Spleen (tissue), 11 donors: Measurements from ENCODE around the gene ARL6IP6. TPM values are rescaled to one million over a fixed set of nuclear protein-coding genes. Genes with fewer than 3 reads are reported as not detected.

Experiments
- DNase-seq: peaks from one replicate; pipeline ENCODE4 v3.0.0-alpha.2; 2020
- H3K27ac ChIP-seq, 8 donors: fragments of 200-600 bp; sonication (generic) in 7 of 8; 1 replicate in 4 of 8; 2 replicates in 4 of 8; pipeline versions ENCODE4 v1.5.0 to v1.8.0; 2016 to 2021; ENCODE audit warnings: inconsistent platforms in 4 of 8, mild to moderate bottlenecking in 4 of 8, moderate library complexity in 1 of 8
- H3K27me3 ChIP-seq, 7 donors: fragments of 200-600 bp; sonication (generic) in 6 of 7; replicated peaks in 1 of 7; 1 replicate in 4 of 7; 2 replicates in 3 of 7; pipeline versions ENCODE4 v1.5.0 to v1.8.0; 2016 to 2021; ENCODE audit warnings: inconsistent platforms in 3 of 7, mild to moderate bottlenecking in 1 of 7
- H3K36me3 ChIP-seq, 6 donors: fragments of 200-600 bp; sonication (generic) in 5 of 6; 1 replicate in 4 of 6; 2 replicates in 2 of 6; pipeline versions ENCODE4 v1.5.0 to v1.8.0; 2016 to 2021; ENCODE audit warnings: inconsistent platforms in 2 of 6
- H3K4me1 ChIP-seq, 6 donors: fragments of 200-600 bp; sonication (generic) in 5 of 6; 1 replicate in 3 of 6; 2 replicates in 3 of 6; pipeline versions ENCODE4 v1.5.0 to v1.8.0; 2016 to 2021; ENCODE audit warnings: inconsistent platforms in 3 of 6
- H3K4me3 ChIP-seq, 8 donors: fragments of 200-600 bp; sonication (generic) in 7 of 8; 1 replicate in 4 of 8; 2 replicates in 4 of 8; pipeline versions ENCODE4 v1.5.0 to v1.8.0; 2016 to 2021; ENCODE audit warnings: inconsistent platforms in 4 of 8, mild to moderate bottlenecking in 4 of 8, moderate library complexity in 2 of 8
- H3K9me3 ChIP-seq, 8 donors: fragments of 200-600 bp; sonication (generic) in 7 of 8; 1 replicate in 4 of 8; 2 replicates in 4 of 8; pipeline versions ENCODE4 v1.5.0 to v1.8.0; 2016 to 2021; ENCODE audit warnings: inconsistent platforms in 4 of 8
- POLR2A ChIP-seq, 3 donors: fragments of 450-650 bp; IDR thresholded peaks; one replicate each; pipeline ENCODE4 v1.5.1; 2017; ENCODE audit warnings: antibody characterized with exemption in 3 of 3, mild to moderate bottlenecking in 1 of 3
- POLR2AphosphoS5 ChIP-seq, 3 donors: sonication (generic); formaldehyde crosslinking; IDR thresholded peaks; one replicate each; pipeline ENCODE4 v1.5.1; 2017; ENCODE audit warnings: antibody characterized with exemption in 3 of 3
- WGBS, 5 donors: extraction: QIAGEN DNeasy Blood & Tissue Kit in 3 of 5; methylation state at CpG; one replicate each; pipeline versions ENCODE4 v1.1.5 to v1.1.7; 2013 to 2018; 5-methylcytosine and 5-hydroxymethylcytosine counted together
- intact Hi-C: fragments of 100-400 bp; cut with DNase I; formaldehyde crosslinking; loops from one replicate; pipeline ENCODE4 v1.15.0; 2023; ENCODE audit warnings: low total_unique reads
- polyA plus RNA-seq, 3 donors: library from polyadenylated mRNA; stranded (reverse); fragments of 200-250 nt; gene quantifications; one replicate each; pipeline ENCODE4 v1.2.1, GENCODE V29; 2013
- total RNA-seq, 7 donors: library from RNA; depleted of rRNA in 3 of 7; stranded (reverse); fragments of >200 nt in 3 of 7; fragmentation: NEBNext Ultra II Directional in 4 of 7; extraction: Animal tissue kit (Norgen Biotek cat#: 25700) in 4 of 7; gene quantifications; one replicate each; pipeline versions ENCODE4 v1.1.0 to v1.2.1, GENCODE V29; 2016 to 2021
- TF ChIP-seq, protein P1 (sequence below), 11 experiments: fragments of 200-600 bp in 7 of 11; fragments of 450-650 bp in 4 of 11; sonication (generic) in 4 of 11; IDR thresholded peaks in 8 of 11; conservative IDR thresholded peaks in 3 of 11; 1 replicate in 7 of 11; 2 replicates in 4 of 11; pipeline versions ENCODE4 v1.4.0 to v1.8.0; 2016 to 2021; ENCODE audit warnings: antibody characterized with exemption in 11 of 11, inconsistent platforms in 4 of 11, mild to moderate bottlenecking in 1 of 11
- donor health status: healthy with polysubstance abuse.
- donor health status: DM: no; HTN: no; CAD: no; lungs with moderate emphysema.
- donor health status: DM: no; HTN: no; CAD: no.
- donor health status: Bipolar disorder and iron deficiency.
- donor health status: healthy.
- donor health status: DM: no; HTN: no; CAD: no.
- donor health status: DM: yes; HTN: yes; CAD: no.

The ARL6IP6 gene
- total and polyA plus RNA-seq, 10 donors: 12.1 to 21.5 (median 16.7) TPM

- Histone ChIP-seq H3K4me3 (no peak overlapping the region), H3K27me3 (no peaks in the 10 kb centered on the region), H3K9me3 (peaks cover 0 to under 1% (median 0%) of the 10 kb centered on the region in 8 donors), H3K27ac (no peak overlapping the region), H3K4me1 (no peaks in the 10 kb centered on the region), H3K36me3 (no peaks in the 10 kb centered on the region)
- 63 to 75% (median 68%) methylated on average over 3 of the region's 3 CpGs for WGBS, 5 donors
- intact Hi-C loops: no loop called here
- DNase-seq: no peak
- TF ChIP-seq, protein P1, sequence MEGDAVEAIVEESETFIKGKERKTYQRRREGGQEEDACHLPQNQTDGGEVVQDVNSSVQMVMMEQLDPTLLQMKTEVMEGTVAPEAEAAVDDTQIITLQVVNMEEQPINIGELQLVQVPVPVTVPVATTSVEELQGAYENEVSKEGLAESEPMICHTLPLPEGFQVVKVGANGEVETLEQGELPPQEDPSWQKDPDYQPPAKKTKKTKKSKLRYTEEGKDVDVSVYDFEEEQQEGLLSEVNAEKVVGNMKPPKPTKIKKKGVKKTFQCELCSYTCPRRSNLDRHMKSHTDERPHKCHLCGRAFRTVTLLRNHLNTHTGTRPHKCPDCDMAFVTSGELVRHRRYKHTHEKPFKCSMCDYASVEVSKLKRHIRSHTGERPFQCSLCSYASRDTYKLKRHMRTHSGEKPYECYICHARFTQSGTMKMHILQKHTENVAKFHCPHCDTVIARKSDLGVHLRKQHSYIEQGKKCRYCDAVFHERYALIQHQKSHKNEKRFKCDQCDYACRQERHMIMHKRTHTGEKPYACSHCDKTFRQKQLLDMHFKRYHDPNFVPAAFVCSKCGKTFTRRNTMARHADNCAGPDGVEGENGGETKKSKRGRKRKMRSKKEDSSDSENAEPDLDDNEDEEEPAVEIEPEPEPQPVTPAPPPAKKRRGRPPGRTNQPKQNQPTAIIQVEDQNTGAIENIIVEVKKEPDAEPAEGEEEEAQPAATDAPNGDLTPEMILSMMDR (IDR thresholded peaks at IDR 0.05 in 8 of 11, conservative IDR thresholded peaks at IDR 0.05 in 3 of 11): no peak
- no peak for TF ChIP-seq POLR2AphosphoS5 (IDR thresholded peaks at IDR 0.05)
- no peak for TF ChIP-seq POLR2A (IDR thresholded peaks at IDR 0.05)
These were observed 73.6 kb downstream of the ARL6IP6 start for GRCh38 chr2:152791979-152792378.

GRCh38 chr2:152792974-152793373 is 74.6 kb downstream of the ARL6IP6 start:
- no peak overlapping the region for H3K27ac ChIP-seq
- no peak overlapping the region for H3K4me3 ChIP-seq
- intact Hi-C loops: no loop called here
- H3K4me1 ChIP-seq: no peaks in the 10 kb centered on the region
- no peak for DNase-seq
- 70 to 87% (median 78%) methylated on average over 4 of the region's 4 CpGs for WGBS, 5 donors
- H3K27me3 ChIP-seq: no peaks in the 10 kb centered on the region
- TF ChIP-seq, protein P1 (IDR thresholded peaks at IDR 0.05 in 8 of 11, conservative IDR thresholded peaks at IDR 0.05 in 3 of 11): no peak
- no peaks in the 10 kb centered on the region for H3K9me3 ChIP-seq
- H3K36me3 ChIP-seq: no peaks in the 10 kb centered on the region

DNA sequence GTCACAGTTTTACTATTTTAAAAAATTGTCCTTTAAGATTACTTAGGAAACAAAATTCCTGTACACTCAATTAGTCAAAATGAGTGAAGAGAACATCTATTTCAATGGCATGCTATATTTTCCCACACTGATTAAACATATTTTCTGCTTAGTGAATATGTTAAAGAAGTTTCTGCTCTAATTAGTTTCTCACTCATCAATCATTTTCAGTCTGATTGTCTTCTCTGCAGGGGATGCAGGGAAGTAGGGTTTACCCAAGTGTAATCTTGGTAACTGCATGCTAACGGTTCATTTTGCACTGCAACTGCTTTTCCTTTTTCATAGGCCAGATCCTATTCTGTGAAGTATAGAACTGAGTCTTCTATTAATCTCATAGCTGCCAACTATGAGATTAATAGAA is 78.5 kb downstream of the ARL6IP6 start:
- H3K27ac ChIP-seq: no peak overlapping the region
- H3K4me1 ChIP-seq: no peaks in the 10 kb centered on the region
- H3K9me3 ChIP-seq: no peaks in the 10 kb centered on the region
- 50 to 84% (median 74%) methylated on average over 1 of the region's 1 CpG for WGBS, 5 donors
- DNase-seq: no peak
- H3K4me3 ChIP-seq: no peak overlapping the region
- intact Hi-C loops: no loop called here
- H3K36me3 ChIP-seq: no peaks in the 10 kb centered on the region
- no peak for TF ChIP-seq POLR2A (IDR thresholded peaks at IDR 0.05)
- no peak for TF ChIP-seq POLR2AphosphoS5 (IDR thresholded peaks at IDR 0.05)
- TF ChIP-seq, protein P1 (IDR thresholded peaks at IDR 0.05 in 8 of 11, conservative IDR thresholded peaks at IDR 0.05 in 3 of 11): no peak
- no peaks in the 10 kb centered on the region for H3K27me3 ChIP-seq

DNA sequence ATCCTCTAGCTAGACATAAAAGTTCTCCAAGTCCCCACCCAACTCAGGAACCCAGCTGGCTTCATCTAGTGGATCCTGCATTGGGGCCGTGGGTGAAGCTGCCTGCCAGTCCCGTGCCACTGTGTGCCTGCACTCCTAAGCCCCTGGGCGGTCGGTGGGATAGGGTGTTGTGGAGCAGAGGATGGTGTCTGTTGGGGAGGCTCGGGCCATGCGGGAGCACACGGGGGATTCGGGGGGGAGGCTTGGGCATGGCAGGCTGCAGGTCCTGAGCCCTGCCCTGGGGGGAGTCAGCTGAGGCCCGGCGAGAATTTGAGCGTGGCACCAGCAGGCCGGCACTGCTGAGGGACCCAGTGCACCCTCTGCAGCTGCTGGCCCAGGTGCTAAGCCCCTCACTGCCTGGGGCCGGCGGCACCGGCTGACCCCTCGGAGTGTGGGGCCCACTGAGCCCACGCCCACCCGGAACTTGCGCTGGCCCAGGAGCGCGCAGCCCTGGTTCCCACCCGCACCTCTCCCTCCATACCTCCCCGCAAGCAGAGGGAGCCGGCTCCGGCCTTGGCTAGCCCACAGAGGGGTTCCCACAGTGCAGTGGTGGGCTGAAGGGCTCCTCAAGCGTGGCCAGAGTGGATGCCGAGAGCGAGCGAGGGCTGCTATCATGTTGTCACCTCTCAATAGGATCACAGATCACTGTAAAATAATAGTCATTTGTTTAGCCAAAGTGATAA is 86.4 kb downstream of the ARL6IP6 start:
- H3K9me3 ChIP-seq: peaks cover 0 to 9% (median 0%) of the 10 kb centered on the region in 8 donors
- DNase-seq: no peak

More for the DNA sequence above, 86.4 kb downstream of the ARL6IP6 start:
- Histone ChIP-seq H3K27me3 (no peaks in the 10 kb centered on the region), H3K36me3 (no peaks in the 10 kb centered on the region), H3K4me3 (no peak overlapping the region), H3K4me1 (no peaks in the 10 kb centered on the region), H3K27ac (no peak overlapping the region)
- intact Hi-C loops: no loop called here
- TF ChIP-seq POLR2AphosphoS5 (IDR thresholded peaks at IDR 0.05) (no peak), POLR2A (IDR thresholded peaks at IDR 0.05) (no peak)
- TF ChIP-seq, protein P1 (IDR thresholded peaks at IDR 0.05 in 8 of 11, conservative IDR thresholded peaks at IDR 0.05 in 3 of 11): no peak
- 92 to 97% (median 94%) methylated on average over 17 to 29 of the region's 29 CpGs for WGBS, 5 donors
